Epithelial cell of esophagus (primary cell): ENCODE data around the gene INHA.
A peak's percentile ranks its signal among the peaks of the same experiment; 100 is the strongest.

Source experiments
- DNase-seq: peaks from one replicate; pipeline ENCODE4 v3.0.0; 2010; ENCODE audit warnings: low read depth
- H3K4me3 ChIP-seq: 2 replicates; pipeline ENCODE4 v1.5.1; 2011; ENCODE audit warnings: mild to moderate bottlenecking, low read length, control low read depth
- TF ChIP-seq, protein P1 (sequence below): IDR thresholded peaks from 2 replicates; pipeline ENCODE4 v1.5.1; 2011; ENCODE audit warnings: low read depth, mild to moderate bottlenecking, low read length, control low read depth, inconsistent platforms; ENCODE audit not compliant: insufficient read depth; ENCODE audit errors: missing control alignments

INHA gene

DNA sequence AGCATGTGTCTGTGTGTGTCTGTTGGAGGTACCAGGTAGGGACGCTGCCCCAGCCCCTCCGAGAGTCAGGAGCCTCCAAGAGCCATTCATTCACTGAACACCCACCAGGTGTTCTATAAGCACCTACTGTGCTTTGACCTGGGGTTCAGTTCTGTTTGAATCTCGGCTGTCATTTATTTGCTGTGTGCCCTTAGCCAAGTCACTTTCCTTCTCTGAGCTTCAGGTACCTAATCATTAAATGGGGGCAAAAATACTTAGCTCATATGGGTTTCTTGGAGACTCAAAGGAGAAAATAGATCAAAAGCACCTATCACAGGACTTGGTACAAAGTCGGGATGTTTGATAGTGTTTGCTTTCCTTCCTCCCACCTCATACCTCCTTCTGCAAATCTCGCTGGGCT is 44.6 kb upstream of the INHA start:
- DNase-seq: no peak
- TF ChIP-seq, protein P1, sequence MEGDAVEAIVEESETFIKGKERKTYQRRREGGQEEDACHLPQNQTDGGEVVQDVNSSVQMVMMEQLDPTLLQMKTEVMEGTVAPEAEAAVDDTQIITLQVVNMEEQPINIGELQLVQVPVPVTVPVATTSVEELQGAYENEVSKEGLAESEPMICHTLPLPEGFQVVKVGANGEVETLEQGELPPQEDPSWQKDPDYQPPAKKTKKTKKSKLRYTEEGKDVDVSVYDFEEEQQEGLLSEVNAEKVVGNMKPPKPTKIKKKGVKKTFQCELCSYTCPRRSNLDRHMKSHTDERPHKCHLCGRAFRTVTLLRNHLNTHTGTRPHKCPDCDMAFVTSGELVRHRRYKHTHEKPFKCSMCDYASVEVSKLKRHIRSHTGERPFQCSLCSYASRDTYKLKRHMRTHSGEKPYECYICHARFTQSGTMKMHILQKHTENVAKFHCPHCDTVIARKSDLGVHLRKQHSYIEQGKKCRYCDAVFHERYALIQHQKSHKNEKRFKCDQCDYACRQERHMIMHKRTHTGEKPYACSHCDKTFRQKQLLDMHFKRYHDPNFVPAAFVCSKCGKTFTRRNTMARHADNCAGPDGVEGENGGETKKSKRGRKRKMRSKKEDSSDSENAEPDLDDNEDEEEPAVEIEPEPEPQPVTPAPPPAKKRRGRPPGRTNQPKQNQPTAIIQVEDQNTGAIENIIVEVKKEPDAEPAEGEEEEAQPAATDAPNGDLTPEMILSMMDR: no peak
- H3K4me3 ChIP-seq: no peak overlapping the region

DNA sequence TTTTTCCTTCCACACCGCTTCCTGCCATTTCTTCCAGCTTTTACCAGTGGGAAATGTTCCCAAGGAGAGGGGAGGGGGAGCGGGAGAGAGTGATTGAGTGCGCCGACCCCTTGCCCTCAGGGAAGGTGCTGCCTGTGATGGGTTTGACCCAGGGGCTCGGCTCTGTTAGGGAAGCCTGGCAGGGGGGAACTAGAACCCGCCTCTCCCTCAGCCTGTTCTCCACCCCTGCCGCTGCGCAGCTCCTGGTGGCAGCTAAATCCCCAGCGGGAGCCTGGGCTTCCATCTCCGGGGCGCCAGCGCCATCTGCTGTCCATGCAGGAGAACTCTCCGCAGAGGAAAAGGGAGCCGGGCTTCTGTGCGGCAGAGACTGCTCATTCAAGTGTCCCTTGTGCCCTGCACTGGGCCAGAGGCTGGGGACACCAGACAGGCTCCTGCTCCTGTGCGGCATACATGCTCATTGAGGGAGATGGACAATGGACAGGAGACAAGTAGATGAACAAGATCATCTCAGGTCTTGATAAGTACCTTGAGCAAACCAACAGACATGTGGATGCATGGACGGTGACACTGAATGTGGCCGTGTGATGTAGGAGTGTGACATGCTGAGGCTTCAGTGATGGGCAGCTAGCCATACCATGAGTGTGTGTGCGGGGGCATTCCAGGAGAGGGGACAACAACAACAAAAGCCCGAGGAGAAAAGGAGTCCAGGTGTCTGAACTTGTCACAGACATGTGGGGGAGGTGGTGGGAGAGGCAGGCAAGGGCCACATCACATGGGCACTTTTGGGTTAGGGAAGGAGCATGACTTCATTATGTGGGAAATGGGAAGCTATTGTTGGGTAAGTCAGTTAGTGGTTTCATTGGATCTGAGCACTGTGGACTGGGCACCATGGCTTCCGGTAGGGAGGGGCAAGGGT is 41.8 kb upstream of the INHA start:
- no peak overlapping the region for H3K4me3 ChIP-seq

GRCh38 chr2:219531639-219532377 is 40.3 kb upstream of the INHA start:
- no peak overlapping the region for H3K4me3 ChIP-seq
- TF ChIP-seq, protein P1: no peak
- DNase-seq: no peak

More for the DNA sequence above, 41.8 kb upstream of the INHA start:
- TF ChIP-seq, protein P1: peak; percentile 95
- peak; percentile 83 for DNase-seq

DNA sequence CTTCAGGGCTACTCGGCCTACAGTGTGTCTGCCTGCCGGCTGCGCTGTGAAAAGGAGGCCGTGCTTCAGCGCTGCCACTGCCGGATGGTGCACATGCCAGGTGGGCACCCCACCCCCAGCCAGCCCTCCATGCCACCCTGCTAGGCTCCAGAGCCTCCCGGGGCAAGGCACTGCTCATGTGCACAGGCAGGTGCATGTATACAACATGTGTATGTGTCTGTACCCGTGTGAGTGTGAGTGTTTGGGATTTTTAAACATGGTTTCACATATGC is 39.8 kb upstream of the INHA start:
- no peak for DNase-seq
- no peak overlapping the region for H3K4me3 ChIP-seq
- TF ChIP-seq, protein P1: no peak

DNA sequence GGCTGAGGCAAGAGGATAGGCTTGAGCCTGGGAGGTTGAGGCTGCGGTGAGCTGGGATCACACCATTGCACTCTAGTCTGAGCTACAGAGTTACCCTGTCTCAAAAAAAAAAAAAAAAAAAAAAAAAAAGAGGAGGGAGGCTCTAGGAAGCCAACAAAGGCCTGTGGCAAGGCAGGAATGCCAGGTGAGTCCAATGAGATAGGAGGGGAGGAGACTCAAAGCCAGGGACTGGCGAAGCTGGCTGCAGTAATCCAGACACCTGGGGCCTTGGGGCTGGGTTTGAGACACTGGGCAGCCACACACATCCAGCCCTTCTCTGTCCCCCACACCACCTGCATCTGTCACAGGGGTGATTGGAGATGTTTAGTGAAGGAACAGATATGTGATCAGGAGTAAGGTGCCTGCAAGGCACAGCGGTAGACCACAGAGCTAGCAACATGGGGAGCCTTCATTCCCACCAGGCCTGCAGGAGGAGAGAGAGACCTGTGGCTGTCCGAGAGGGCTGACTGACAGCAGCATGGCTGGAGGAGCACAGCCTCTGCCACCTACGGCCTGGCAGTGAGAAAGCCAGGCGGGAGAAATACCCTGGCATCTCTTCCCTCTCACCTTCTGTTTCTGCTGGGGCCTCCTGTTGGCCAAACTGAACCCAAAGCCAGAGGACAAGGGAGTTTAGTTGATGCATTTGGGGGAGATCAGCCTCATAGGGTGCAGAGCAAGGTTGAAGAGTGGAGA is 38.0 kb upstream of the INHA start:
- peak; percentile 52 for DNase-seq
- TF ChIP-seq, protein P1: no peak

GRCh38 chr2:219536425-219536824 is 35.7 kb upstream of the INHA start:
- no peak for DNase-seq
- H3K4me3 ChIP-seq: no peak overlapping the region
- TF ChIP-seq, protein P1: no peak

More for the DNA sequence above, 38.0 kb upstream of the INHA start:
- no peak overlapping the region for H3K4me3 ChIP-seq
